AG04450 (cell line): ENCODE data around the gene MAP1S. TPM values are rescaled to one million over a fixed set of nuclear protein-coding genes. Genes with fewer than 3 reads are reported as not detected.
A peak's percentile ranks its signal among the peaks of the same experiment; 100 is the strongest.

Experiments used
- CTCF ChIA-PET: fragments of 300-600, 350-600 bp; formaldehyde crosslinking; extraction: SDS; loops from one replicate; lab custom pipeline; 2022; ENCODE audit warnings: antibody characterized with exemption, inconsistent platforms; lab: Charles Lee
- POLR2A ChIA-PET: fragments of 350-600 bp; formaldehyde crosslinking; extraction: SDS; loops from one replicate; lab custom pipeline; 2021; ENCODE audit warnings: antibody characterized with exemption, inconsistent platforms; lab: Yijun Ruan, JAX
- DNase-seq: peaks from one replicate; pipeline ENCODE4 v3.0.0-alpha.2; 2011; ENCODE audit warnings: low read depth, low spot score
- H3K27ac ChIP-seq: one replicate; pipeline ENCODE4 v1.5.1; 2012; ENCODE audit warnings: low read depth, low read length, control low read depth
- H3K27me3 ChIP-seq: one replicate; pipeline ENCODE4 v1.6.0; 2012; ENCODE audit warnings: low read length; ENCODE audit not compliant: control insufficient read depth, insufficient read depth
- H3K4me3 ChIP-seq: 2 replicates; pipeline ENCODE4 v1.5.1; 2011; ENCODE audit warnings: mild to moderate bottlenecking, low read depth, low read length, control low read depth
- H3K9me3 ChIP-seq: 2 replicates; pipeline ENCODE4 v1.5.1; 2012; ENCODE audit warnings: low read length; ENCODE audit not compliant: control insufficient read depth, insufficient read depth
- CTCF ChIP-seq: IDR thresholded peaks from 2 replicates; pipeline ENCODE4 v1.5.1; 2011; ENCODE audit warnings: low read depth, low read length, control low read depth, inconsistent platforms
- polyA plus RNA-seq: library from polyadenylated mRNA; depleted of rRNA; stranded (reverse); fragments of >200 nt; gene quantifications from 2 replicates; pipeline ENCODE4 v1.2.3, GENCODE V29; 2011

Gene MAP1S
- polyA plus RNA-seq, 1 experiment, result 8.2 TPM

- Histone ChIP-seq H3K27me3 (peaks cover 14% of the 10 kb centered on the region), H3K4me3 (no peak overlapping the region), H3K9me3 (no peaks in the 10 kb centered on the region; the same call in 1 of the 2 replicates), H3K27ac (no peak overlapping the region)
- DNase-seq, result no peak
- ChIA-PET POLR2A (no interaction called here), CTCF (interaction anchor here (0.6 kb wide), 1 partner anchor 73 kb away, joined by 3 read pairs; no protein-coding TSS in a partner anchor)
- TF ChIP-seq CTCF, result no peak
These were observed 26.7 kb upstream of the MAP1S start for GRCh38 chr19:17692566-17692965.

- no peak for TF ChIP-seq CTCF
- Histone ChIP-seq H3K27me3 (peaks cover 5% of the 10 kb centered on the region), H3K9me3 (no peaks in the 10 kb centered on the region), H3K27ac (no peak overlapping the region), H3K4me3 (no peak overlapping the region)
- POLR2A ChIA-PET, result no interaction called here
- CTCF ChIA-PET, result no interaction called here
- DNase-seq, result no peak
These were observed 24.1 kb upstream of the MAP1S start for GRCh38 chr19:17695198-17695597.

- no peak for DNase-seq
- Histone ChIP-seq H3K4me3 (no peak overlapping the region), H3K9me3 (no peaks in the 10 kb centered on the region), H3K27me3 (no peaks in the 10 kb centered on the region), H3K27ac (no peak overlapping the region)
- ChIA-PET CTCF (interaction anchor here (1.0 to 5.2 kb wide), 3 partner anchors 11 to 71 kb away, joined by 3 to 33 read pairs (median 4); no protein-coding TSS in a partner anchor), POLR2A (no interaction called here)
- TF ChIP-seq CTCF, result peak; percentile 72
These were observed 15.3 kb upstream of the MAP1S start for GRCh38 chr19:17703824-17704463.

GRCh38 chr19:17706750-17707181 is 12.5 kb upstream of the MAP1S start:
- no peaks in the 10 kb centered on the region for H3K27me3 ChIP-seq
- CTCF ChIA-PET, result interaction anchor here (5.2 kb wide), 1 partner anchor 60 kb away, joined by 33 read pairs; no protein-coding TSS in a partner anchor
- TF ChIP-seq CTCF, result no peak

GRCh38 chr19:17711851-17712250 is 7.4 kb upstream of the MAP1S start:
- ChIA-PET POLR2A (interaction anchor here (0.7 kb wide), 1 partner anchor 25 kb away, joined by 6 read pairs; no protein-coding TSS in a partner anchor), CTCF (no interaction called here)
- DNase-seq, result no peak
- Histone ChIP-seq H3K27me3 (no peaks in the 10 kb centered on the region), H3K9me3 (no peaks in the 10 kb centered on the region), H3K4me3 (no peak overlapping the region), H3K27ac (no peak overlapping the region)
- TF ChIP-seq CTCF, result no peak

More at GRCh38 chr19:17706750-17707181, 12.5 kb upstream of the MAP1S start:
- Histone ChIP-seq H3K27ac (no peak overlapping the region), H3K9me3 (no peaks in the 10 kb centered on the region), H3K4me3 (no peak overlapping the region)
- POLR2A ChIA-PET, result no interaction called here
- DNase-seq, result no peak
